PC-3 (cell line): ENCODE data around the gene KRTAP5-11. TPM values are rescaled to one million over a fixed set of nuclear protein-coding genes. Genes with fewer than 3 reads are reported as not detected.

ENCODE experiments used
- ATAC-seq: fragments of 200-7000 bp; cut with Tn5 transposase; 2 replicates; pipeline ENCODE4 v1.9.1; 2020; ENCODE audit warnings: mild to moderate bottlenecking, moderate library complexity
- BruUV-seq: library from RNA; stranded (reverse); fragments of 400-500 nt; replicated peaks from 2 replicates; lab custom pipeline; 2021; lab: Mats Ljungman, UMichigan
- CTCF ChIA-PET: fragments of 300-600 bp; sonication (Branson Sonifier 250); formaldehyde crosslinking; loops from one replicate; lab custom pipeline; 2022; ENCODE audit warnings: antibody characterized with exemption; lab: Charles Lee
- POLR2A ChIA-PET: fragments of 300-600 bp; sonication (Branson Sonifier 250); formaldehyde crosslinking; loops from one replicate; lab custom pipeline; 2022; ENCODE audit warnings: antibody characterized with exemption; ENCODE audit not compliant: unreplicated experiment; lab: Charles Lee
- DNase-seq: peaks from one replicate; pipeline ENCODE4 v3.0.0-alpha.2; 2015
- H2AFZ ChIP-seq: fragments of 300-600 bp; sonication (generic); 2 replicates; pipeline ENCODE4 v1.6.0; 2016; ENCODE audit warnings: antibody characterized with exemption, low read length
- H3F3A ChIP-seq: fragments of 300-600 bp; sonication (generic); one replicate; pipeline ENCODE4 v1.6.0; 2017; ENCODE audit warnings: antibody characterized with exemption, low read length, control low read depth, mild to moderate bottlenecking; ENCODE audit not compliant: unreplicated experiment
- H3K27ac ChIP-seq: fragments of 300-600 bp; sonication (generic); 2 replicates; pipeline ENCODE4 v1.5.1; 2016; ENCODE audit warnings: mild to moderate bottlenecking, low read length
- H3K27me3 ChIP-seq: fragments of 300-600 bp; sonication (generic); 2 replicates; pipeline ENCODE4 v1.6.1; 2016; ENCODE audit warnings: low read length, mixed read lengths
- H3K36me3 ChIP-seq: fragments of 300-600 bp; sonication (generic); 2 replicates; pipeline ENCODE4 v1.6.1; 2016; ENCODE audit warnings: low read depth, mixed run types, low read length, mixed read lengths
- H3K4me1 ChIP-seq: fragments of 300-600 bp; sonication (generic); 2 replicates; pipeline ENCODE4 v1.5.1; 2016; ENCODE audit warnings: low read length; ENCODE audit not compliant: insufficient read depth
- H3K4me2 ChIP-seq: fragments of 300-600 bp; sonication (generic); 2 replicates; pipeline ENCODE4 v1.6.0; 2016; ENCODE audit warnings: low read length
- H3K4me3 ChIP-seq: fragments of 300-600 bp; sonication (generic); 2 replicates; pipeline ENCODE4 v1.5.1; 2016; ENCODE audit warnings: mild to moderate bottlenecking, low read length, mixed read lengths
- H3K79me2 ChIP-seq: fragments of 300-600 bp; sonication (generic); 2 replicates; pipeline ENCODE4 v1.6.1; 2017; ENCODE audit warnings: low read length, mixed read lengths
- H3K9ac ChIP-seq: fragments of 300-600 bp; sonication (generic); 2 replicates; pipeline ENCODE4 v1.6.0; 2016; ENCODE audit warnings: mild to moderate bottlenecking, low read length
- H3K9me2 ChIP-seq: fragments of 300-600 bp; sonication (generic); replicated peaks from 2 replicates; pipeline ENCODE4 v1.6.1; 2016; ENCODE audit warnings: mixed run types, low read length, mixed read lengths
- H3K9me3 ChIP-seq: fragments of 300-600 bp; sonication (generic); 2 replicates; pipeline ENCODE4 v1.6.1; 2016; ENCODE audit warnings: low read length, mixed read lengths
- H4K20me1 ChIP-seq: fragments of 300-600 bp; sonication (generic); 2 replicates; pipeline ENCODE4 v1.6.1; 2016; ENCODE audit warnings: low read length, mixed read lengths
- EZH2 ChIP-seq: fragments of 300-600 bp; sonication (generic); IDR thresholded peaks from one replicate; pipeline ENCODE4 v1.6.1; 2017; ENCODE audit warnings: antibody characterized with exemption, mild to moderate bottlenecking, low read length; ENCODE audit not compliant: unreplicated experiment
- EZH2phosphoT487 ChIP-seq: fragments of 300-600 bp; sonication (generic); IDR thresholded peaks from 2 replicates; pipeline ENCODE4 v1.6.1; 2018; ENCODE audit warnings: mild to moderate bottlenecking, antibody characterized with exemption, low read length, borderline replicate concordance
- intact Hi-C: fragments of 100-400 bp; cut with micrococcal nuclease; formaldehyde crosslinking; loops from 2 replicates; pipeline ENCODE4 v1.9.0; 2023
- total RNA-seq: library from RNA; depleted of rRNA; stranded (reverse); fragments of >200 nt; gene quantifications from 2 replicates; pipeline ENCODE4 v1.2.3, GENCODE V29; 2014
- TF ChIP-seq, protein P1 (sequence below): fragments of 300-600 bp; sonication (generic); conservative IDR thresholded peaks from 2 replicates; pipeline ENCODE4 v1.5.1; 2017; ENCODE audit warnings: antibody characterized with exemption, low read depth, mild to moderate bottlenecking, low read length

KRTAP5-11 gene
- total RNA-seq, 1 experiment from 2014 or later, result not detected

DNA sequence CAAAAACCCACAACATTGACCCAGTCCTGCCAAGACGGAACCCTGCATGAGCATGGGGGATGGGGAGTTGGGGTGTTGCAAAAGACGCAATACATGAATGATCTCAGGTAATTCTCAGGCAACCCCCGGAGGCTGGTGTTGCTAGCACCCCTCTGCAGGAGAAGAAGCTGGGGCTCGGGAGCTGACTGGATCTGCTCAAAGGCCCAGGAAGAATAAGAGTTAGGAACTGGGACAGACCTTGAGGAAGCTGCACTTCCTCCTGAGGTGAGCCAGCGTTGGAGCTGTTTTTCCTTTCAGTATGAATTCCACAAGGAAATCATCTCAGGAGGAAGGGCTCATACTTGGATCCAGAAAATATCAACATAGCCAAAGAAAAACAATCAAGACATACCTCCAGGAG, 34.6 kb downstream of the KRTAP5-11 start, which contains the start of gene KRTAP5-9:
Gene KRTAP5-9, plus strand, starts transcription at position 301 of the 400 bp plus-strand sequence. CDS start 238 bp downstream, outside the sequence.
- CTCF ChIA-PET, result no interaction called here

DNA sequence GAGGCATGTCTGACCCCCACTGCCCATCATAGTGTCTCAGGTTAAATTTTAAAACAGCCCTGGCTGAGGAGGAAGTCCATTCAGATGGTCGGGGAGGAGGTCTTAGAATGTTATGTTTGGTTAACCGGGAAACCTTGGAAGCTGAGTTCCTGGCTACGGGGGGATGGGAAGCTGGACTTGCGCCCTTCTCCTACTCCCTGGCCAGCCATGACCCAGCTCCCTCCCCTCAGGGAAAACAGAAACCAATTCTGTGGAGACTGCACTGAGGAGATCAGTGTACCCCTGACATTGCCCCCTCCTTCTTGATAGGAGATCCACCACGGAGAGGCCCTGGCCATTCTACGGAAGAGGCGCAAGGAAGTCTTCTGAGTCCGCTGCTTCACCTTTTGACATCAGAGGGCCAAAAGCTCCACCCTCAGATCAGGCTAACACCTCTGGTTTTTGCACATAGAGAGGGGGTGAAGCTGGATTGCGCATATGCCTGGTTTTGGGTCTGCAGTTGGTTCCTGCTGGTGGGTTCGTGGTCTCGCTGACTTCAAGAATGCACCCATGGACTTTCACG, 37.2 kb downstream of the KRTAP5-11 start:
- no peaks in the 10 kb centered on the region for H3K9me3 ChIP-seq
- ChIA-PET POLR2A (no interaction called here), CTCF (no interaction called here)
- no peak overlapping the region for H3K4me3 ChIP-seq
- intact Hi-C loops, result no loop called here
- no TSS peak for BruUV-seq
- TF ChIP-seq EZH2phosphoT487, result no peak
- TF ChIP-seq EZH2, result no peak
- TF ChIP-seq, protein P1, sequence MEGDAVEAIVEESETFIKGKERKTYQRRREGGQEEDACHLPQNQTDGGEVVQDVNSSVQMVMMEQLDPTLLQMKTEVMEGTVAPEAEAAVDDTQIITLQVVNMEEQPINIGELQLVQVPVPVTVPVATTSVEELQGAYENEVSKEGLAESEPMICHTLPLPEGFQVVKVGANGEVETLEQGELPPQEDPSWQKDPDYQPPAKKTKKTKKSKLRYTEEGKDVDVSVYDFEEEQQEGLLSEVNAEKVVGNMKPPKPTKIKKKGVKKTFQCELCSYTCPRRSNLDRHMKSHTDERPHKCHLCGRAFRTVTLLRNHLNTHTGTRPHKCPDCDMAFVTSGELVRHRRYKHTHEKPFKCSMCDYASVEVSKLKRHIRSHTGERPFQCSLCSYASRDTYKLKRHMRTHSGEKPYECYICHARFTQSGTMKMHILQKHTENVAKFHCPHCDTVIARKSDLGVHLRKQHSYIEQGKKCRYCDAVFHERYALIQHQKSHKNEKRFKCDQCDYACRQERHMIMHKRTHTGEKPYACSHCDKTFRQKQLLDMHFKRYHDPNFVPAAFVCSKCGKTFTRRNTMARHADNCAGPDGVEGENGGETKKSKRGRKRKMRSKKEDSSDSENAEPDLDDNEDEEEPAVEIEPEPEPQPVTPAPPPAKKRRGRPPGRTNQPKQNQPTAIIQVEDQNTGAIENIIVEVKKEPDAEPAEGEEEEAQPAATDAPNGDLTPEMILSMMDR, result no peak
- H3K36me3 ChIP-seq, result no peaks in the 10 kb centered on the region
- no peak overlapping the region for H3K9ac ChIP-seq
- no peaks in the 10 kb centered on the region for H3F3A ChIP-seq
- H3K27me3 ChIP-seq, result peaks cover 64% of the 10 kb centered on the region; the same call in 1 of the 2 replicates
- no peak overlapping the region for H2AFZ ChIP-seq
- H3K79me2 ChIP-seq, result no peaks in the 10 kb centered on the region
- no peaks in the 10 kb centered on the region for H4K20me1 ChIP-seq
- ATAC-seq, result no peak
- no peaks in the 10 kb centered on the region for H3K4me1 ChIP-seq
- no peak for DNase-seq
- no peak overlapping the region for H3K27ac ChIP-seq
- H3K9me2 ChIP-seq, result no peaks in the 10 kb centered on the region
- no peak overlapping the region for H3K4me2 ChIP-seq

More for the DNA sequence above, 34.6 kb downstream of the KRTAP5-11 start, which contains the start of gene KRTAP5-9:
- H3K9ac ChIP-seq, result no peak within 1 kb of the TSS
- H3K9me3 ChIP-seq, result no peaks in the 10 kb centered on the region
- intact Hi-C loops, result no loop called here
- TF ChIP-seq EZH2phosphoT487 (no peak), EZH2 (no peak)
- TF ChIP-seq, protein P1, result no peak
- H3K9me2 ChIP-seq, result no peaks in the 10 kb centered on the region
- H3K36me3 ChIP-seq, result no peaks in the 10 kb centered on the region
- no peaks in the 10 kb centered on the region for H3K4me1 ChIP-seq
- POLR2A ChIA-PET, result no interaction called here
- no peak for ATAC-seq
- no peaks in the 10 kb centered on the region for H4K20me1 ChIP-seq
- no peaks in the 10 kb centered on the region for H3K79me2 ChIP-seq
- peaks cover 56% of the 10 kb centered on the region; the same call in 1 of the 2 replicates for H3K27me3 ChIP-seq
- H3K4me2 ChIP-seq, result no peak within 1 kb of the TSS
- H3F3A ChIP-seq, result no peaks in the 10 kb centered on the region
- no peak within 1 kb of the TSS for H2AFZ ChIP-seq
- no peak for DNase-seq
- no TSS peak for BruUV-seq
- H3K27ac ChIP-seq, result no peak within 1 kb of the TSS
- H3K4me3 ChIP-seq, result no peak within 1 kb of the TSS

DNA sequence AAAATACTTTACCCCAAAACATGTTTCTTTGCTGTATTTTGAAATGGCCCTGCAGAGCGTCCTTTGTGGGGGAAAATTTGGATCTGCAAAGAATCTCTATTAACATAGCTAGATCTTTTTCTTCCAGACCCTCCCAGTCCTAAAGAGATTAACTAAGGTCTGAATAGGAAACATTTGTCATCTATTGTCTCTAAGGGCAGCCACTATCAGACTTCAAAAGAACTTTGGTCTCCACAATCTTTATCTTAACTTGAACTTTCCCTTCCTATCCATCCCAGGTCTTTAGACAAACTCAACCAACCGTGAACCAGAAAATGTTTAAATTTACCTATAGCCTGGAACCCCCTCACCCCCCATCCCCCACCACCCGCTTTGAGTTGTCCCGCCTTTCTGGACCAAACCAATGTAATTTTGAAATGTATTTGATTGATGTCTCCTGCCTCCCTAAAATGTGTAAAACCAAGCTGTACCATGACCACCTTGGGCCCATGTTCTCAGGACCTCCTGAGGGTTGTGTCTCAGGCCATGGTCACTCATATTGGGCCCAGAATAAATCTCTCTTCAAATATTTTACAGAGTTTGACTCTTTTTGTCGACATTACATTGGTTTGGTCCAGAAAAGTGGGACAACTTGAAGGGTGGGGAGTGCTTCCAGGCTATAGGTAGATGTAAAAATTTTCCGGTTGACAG, 38.0 kb downstream of the KRTAP5-11 start:
- no peaks in the 10 kb centered on the region for H3K36me3 ChIP-seq
- ATAC-seq, result no peak
- CTCF ChIA-PET, result interaction anchor here (0.8 kb wide), 1 partner anchor 484 kb away, joined by 4 read pairs; no protein-coding TSS in a partner anchor

More for the DNA sequence above, 38.0 kb downstream of the KRTAP5-11 start:
- intact Hi-C loops, result no loop called here
- Histone ChIP-seq H3K27me3 (peaks cover 57% of the 10 kb centered on the region; the same call in 1 of the 2 replicates), H3K9me3 (no peaks in the 10 kb centered on the region), H3K79me2 (no peaks in the 10 kb centered on the region), H3K27ac (no peak overlapping the region), H3K4me1 (no peaks in the 10 kb centered on the region), H4K20me1 (no peaks in the 10 kb centered on the region), H3K9me2 (no peaks in the 10 kb centered on the region), H2AFZ (no peak overlapping the region), H3K4me3 (no peak overlapping the region), H3K4me2 (no peak overlapping the region), H3F3A (no peaks in the 10 kb centered on the region), H3K9ac (no peak overlapping the region)
- POLR2A ChIA-PET, result no interaction called here
- TF ChIP-seq EZH2, result no peak
- TF ChIP-seq, protein P1, result no peak
- TF ChIP-seq EZH2phosphoT487, result no peak
- BruUV-seq, result no TSS peak
- no peak for DNase-seq
